Forelimb muscle (tissue), 1 donor: ENCODE results near the gene KRTCAP2. TPM values are rescaled to one million over a fixed set of nuclear protein-coding genes. Genes with fewer than 3 reads are reported as not detected.
"Not testable (repeated sequence)": the region's sequence is repeated elsewhere in the genome, so short reads cannot be mapped to it uniquely, and the experiment has no call there.

Experiments used
- DNase-seq: peaks from one replicate; pipeline ENCODE4 v3.0.0-alpha.2; 2013; ENCODE audit warnings: low read depth
- polyA plus RNA-seq: library from polyadenylated mRNA; unstranded; fragments of 120-200 nt; gene quantifications from one replicate; pipeline ENCODE4 v1.2.1, GENCODE V29; 2013; ENCODE audit not compliant: insufficient read length

KRTCAP2 gene
- polyA plus RNA-seq, 1 donor = 85.3 TPM

DNA sequence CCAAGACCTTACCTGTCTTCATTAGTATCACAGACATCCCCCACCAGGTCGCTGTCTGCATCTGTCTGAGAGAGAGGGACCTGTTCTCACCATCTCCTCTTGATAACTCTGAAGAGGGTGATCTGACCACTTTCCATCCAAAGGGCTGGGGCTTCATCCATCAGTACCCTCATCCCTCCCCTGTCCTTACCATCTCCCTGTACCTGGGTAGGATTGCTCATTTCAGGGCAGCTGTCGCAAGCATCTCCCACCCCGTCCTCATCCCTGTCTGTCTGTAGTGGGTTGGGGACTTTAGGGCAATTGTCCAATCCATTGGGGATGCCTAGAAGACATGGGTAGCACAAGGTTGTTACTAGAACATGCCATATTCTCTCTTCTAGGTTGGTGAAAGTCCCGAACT is 26.7 kb upstream of the KRTCAP2 start:
- no peak for DNase-seq

DNA sequence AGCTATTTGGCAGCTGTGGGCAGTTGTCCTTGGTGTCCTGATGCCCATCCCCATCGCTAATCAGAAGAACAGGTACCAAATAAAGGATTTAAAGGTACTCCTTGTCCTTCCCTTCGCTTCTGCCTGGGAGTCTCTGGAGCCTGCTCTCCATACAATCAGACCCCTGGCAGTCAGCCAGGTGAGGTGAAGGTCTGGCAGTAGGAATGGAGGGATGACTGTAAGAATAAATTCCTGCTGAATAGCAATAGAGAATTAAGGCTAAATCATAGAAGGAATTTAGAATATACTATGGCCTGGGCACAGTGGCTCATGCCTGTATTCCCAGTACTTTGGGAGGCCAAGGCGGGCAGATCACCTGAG is 25.4 kb upstream of the KRTCAP2 start:
- no peak for DNase-seq

DNA sequence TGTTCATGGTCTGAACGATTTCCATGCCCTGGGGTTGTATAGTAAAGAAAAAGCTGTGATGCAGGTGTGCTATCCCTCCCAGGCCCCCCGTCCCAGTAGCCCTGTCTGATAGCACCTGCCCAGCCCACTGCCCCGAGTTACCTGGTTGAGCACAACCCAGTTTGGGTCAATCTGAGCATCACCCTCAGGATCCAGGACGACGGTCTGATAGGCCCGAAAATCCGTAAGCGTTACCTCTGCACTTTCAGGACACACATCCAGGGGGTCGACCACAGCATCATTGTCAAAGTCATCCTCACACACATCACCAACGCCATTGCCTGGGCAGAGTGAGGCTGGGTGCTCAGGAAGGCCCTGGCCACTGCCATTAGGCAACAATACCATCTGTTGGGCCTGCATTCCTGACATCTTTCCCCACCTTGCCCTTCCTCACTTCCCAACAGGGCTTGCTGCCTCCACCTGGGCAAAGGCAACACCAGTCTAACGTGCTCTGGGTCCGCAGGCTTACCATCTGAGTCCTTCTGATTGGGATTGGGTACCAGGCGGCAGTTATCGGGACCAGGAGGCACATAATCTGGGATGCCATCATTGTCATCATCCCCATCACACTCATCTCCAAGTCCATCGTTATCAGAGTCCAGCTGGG is 24.9 kb upstream of the KRTCAP2 start:
- DNase-seq = no peak

DNA sequence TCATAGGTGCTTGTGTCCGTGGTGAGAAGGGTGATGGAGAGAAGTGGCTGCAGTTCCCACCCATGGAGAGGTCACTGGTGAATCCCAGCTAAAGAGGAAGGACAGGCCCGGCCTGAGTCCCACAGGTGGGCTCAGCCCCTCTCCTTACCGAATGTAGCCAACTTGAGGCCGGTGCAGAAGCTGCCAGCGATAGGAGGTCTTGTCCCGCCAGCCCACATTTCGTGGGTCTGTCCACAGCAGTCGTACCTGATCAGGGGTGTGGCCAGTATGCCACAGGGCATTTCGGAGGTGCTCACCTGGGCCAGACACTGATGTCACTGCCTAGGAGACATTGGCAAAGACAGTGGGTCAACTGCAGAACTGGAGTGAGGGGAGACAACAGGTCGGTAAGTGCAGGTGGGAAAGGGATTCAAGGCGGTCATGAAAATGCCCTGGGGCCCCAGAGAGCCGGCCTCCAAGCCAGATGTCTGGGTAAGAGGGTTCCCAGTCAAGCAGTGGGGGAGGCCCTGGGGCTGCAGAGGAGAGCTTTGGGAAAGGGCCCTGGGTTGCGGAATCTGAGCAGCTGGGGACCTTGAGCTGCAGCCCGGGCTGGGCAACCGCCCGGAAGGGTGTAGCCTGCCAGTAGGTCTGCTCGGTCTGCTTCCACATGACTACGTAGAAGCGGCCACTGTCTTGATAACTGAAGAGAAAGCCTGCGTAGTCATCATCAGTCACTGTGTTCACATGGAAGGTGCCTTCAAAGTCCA is 24.0 kb upstream of the KRTCAP2 start:
- DNase-seq = no peak

DNA sequence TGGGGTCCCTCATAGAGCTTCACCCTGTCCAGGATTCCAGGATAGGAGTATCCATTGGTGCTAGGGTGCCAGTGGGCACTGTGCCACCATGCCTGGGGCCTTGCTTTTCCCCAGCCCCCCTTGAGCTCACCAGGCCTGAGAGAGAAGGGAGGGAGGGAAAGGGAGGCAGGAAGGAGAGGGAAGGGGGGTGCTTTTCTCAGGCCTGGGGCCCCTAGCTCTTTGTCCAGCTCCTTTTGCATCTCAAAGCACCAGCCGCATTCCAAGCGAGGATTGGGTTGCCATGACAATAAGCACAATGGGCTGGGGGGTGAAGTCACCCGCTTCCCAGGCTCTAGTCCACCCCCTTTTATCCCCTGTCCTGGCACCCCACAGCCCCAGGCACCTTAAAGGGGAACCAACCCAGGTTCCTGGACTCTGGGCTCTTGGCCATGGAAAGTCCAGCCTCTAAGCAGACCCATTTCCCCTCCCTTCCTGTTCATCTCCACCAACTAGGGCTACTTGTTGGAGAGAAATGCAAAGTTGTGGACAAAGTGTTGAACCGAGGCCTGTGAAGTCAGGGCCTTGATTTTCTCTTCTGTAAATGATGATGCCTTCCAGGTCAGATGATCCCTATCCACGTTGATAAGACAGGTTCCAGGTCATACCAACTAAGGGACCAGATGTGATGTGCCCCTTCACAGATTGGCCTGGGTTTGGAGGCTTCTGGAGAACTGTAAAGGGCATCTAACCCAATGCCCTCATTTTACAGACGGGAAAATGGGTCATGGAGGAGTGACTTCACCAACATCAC is 23.2 kb upstream of the KRTCAP2 start:
- no peak for DNase-seq

DNA sequence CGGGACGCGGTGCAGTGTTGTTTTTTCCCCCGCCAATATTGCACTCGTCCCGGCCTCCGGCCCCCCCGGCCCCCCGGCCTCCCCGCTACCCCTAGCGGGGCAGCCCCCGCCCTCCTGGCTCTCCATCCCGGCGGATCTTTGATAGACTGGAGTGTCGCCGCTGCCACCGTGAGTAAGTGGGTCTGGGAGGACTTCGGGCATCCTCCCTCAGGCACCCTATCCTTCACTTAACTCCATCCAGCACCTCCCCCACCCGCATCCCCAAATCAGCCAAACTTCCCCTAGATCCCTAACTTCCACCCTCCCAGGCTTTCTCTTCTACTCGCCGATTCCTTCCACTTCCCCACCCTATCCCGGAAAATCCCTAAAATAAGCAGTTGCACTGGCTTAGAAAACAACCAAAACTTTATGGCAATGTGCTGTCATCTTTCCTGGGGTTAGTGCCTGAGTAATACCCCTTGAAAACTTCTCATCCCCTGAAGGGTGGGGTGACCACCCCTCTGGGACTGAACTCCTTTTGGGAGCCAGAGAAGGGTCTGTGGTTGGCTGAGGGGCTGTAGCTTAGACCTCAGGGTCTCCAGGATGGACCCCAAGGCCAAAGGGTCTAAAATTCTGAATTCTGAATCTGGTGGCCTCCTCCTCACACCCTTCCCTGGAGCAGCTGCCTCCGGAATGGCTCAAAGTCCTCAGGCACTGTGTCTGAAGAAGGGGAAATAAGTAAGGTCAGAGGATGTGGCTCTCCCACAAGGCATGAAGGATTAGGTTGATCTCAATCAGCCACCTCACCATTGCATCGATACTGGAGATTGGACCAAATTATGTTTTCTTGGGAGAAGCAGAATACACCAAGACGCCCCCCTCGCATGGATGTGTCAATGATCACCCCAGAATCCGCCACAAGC is 22.3 kb upstream of the KRTCAP2 start:
- no peak for DNase-seq

DNA sequence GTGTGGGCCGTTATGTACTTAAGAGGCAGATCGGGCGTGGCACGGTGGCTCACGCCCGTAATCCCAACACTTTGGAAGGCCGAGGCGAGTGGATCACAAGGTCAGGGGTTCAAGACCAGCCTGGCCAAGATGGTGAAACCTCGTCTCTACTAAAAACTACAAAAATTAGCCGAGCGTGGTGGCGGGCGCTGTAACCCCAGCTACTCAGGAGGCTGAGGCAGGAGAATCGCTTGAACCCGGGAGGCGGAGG is 20.8 kb upstream of the KRTCAP2 start:
- not testable (repeated sequence) for DNase-seq

DNA sequence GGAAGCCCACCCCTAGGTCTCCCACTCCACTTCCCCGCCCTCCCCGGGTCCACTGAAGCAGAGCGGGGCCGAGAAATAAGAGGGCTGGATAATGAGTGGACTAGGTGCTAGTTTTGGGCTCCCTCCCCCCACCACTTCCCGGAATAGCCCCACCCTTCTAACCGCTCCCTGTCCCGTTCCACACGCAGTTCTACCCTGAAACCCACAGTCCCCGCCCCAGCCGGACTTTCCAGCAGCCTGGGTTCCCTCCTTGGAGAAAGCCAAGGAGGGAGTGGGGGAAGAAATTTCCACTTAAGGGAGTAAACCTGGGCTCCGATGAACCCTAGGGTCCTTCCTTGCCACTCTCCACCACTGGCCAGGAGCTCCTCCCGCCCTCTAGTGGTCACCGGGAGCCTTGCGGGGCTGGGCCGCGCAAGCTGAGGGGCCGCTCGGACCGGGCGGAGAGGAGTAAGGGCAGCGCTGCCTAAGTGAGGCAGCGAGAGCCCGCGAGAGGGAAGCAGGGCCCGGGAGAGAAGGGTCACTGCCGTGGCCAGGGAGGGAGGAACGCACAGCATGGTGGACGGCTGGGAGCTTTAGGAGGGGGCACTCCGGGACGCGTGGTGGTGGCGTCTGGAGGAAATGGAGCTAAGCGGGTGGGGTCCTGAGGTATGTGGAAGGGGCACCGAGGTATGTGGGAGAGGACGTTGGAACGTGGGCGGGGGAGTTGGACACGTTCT is 20.3 kb upstream of the KRTCAP2 start:
- DNase-seq = no peak

DNA sequence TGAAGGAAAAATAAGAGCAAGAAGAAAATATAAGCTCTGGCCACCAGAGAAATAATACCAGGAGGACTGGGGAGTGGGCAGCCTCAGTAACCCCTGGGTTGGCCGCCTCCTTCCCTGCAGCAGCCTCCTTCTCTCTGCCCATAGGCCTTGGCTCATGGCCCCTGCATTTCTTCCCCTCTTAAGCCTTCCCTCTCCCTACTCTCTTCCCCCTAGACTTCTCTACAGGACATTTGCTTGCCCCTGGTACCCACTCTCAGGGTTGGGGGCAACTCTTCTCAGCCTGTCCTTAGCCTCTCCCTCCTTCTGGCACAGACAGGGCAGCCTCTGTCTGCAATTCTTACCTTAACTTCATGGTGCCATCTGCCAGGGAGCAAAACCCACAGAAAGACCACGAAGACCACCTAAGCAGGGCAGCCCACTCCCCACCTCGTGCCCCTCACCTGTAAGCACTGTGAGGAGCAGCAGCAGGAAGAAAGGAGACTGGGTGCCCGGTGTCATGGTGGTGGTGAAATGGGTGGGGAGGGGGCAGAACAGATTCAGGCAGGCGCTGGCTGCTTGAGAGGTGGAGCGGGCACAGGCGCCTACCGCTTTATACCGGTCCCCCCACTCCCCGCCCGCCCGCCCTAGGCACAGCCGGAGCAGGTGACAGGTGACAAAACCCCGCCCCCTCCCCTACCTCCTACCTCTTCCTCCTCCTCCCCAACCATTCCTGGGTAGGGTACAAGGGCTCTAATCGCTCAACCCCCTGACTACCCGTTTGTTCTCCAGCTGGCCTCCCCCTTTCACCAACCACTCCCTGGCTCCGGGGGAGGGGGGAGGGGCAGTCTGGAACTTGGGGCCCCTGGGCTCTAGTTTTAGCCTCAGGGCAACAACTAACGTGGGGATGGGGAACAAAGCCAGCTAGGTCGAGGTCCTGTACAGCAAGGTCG is 19.5 kb upstream of the KRTCAP2 start:
- DNase-seq = no peak

DNA sequence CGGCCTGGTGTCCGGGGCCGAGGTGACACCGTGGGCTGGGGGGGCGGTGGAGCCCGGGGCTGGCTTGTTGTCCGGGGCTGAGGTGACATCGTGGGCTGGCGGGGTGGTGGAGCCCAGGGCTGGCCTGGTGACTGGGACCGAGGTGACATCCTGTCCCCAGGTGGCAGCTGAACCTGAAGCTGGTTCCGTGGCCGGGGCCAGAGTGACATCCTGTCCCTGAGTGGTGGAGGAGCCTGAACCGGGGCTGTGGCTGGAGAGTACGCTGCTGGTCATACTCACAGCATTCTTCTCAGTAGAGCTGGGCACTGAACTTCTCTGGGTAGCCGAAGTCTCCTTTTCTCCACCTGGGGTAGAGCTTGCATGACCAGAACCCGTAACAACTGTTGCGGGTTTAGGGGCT is 18.8 kb upstream of the KRTCAP2 start:
- DNase-seq = no peak

DNA sequence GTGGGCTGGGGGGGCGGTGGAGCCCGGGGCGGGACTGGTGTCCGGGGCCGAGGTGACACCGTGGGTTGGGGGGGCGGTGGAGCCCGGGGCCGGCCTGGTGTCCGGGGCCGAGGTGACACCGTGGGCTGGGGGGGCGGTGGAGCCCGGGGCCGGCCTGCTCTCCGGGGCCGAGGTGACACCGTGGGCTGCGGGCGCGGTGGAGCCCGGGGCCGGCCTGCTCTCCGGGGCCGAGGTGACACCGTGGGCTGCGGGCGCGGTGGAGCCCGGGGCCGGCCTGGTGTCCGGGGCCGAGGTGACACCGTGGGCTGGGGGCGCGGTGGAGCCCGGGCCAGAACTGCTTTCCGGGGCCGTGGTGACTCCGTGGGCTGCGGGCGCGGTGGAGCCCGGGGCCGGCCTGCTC is 16.8 kb upstream of the KRTCAP2 start:
- not testable (repeated sequence) for DNase-seq

DNA sequence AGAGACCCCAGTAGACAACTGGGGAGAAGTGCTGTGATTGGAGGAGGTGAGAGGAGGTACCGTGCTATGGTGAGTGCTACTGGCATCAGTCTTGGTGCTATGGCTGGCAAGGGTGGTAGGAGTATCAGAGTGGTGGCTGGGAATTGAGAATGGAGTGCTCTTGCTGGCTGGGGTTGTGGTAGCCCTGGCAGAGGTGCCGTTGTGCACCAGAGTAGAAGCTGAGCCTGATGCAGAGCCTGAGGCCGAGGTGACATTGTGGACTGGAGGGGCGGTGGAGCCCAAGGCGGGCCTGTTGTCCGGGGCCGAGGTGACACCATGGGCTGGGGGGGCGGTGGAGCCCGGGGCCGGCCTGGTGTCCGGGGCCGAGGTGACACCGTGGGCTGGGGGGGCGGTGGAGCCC is 15.2 kb upstream of the KRTCAP2 start:
- no peak for DNase-seq

DNA sequence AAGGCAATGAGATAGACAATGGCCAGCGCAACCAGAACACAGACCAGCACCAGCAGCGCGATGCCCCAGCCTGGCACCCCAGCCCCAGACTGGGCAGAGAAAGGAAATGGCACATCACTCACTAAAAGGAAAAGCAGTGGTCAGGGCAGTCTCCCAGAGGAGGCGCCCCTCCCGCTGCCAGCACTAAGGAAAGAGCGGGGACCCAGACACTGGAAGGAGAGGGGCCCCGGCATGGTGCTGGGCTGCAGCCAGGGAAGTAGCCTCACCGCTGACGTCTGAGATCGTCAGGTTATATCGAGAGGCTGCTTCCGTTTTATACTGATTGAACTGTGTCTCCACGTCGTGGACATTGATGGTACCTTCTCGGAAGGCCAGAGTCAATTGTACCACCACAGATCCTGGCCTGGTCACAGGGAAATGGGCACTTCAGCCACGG is 14.4 kb upstream of the KRTCAP2 start:
- no peak for DNase-seq

DNA sequence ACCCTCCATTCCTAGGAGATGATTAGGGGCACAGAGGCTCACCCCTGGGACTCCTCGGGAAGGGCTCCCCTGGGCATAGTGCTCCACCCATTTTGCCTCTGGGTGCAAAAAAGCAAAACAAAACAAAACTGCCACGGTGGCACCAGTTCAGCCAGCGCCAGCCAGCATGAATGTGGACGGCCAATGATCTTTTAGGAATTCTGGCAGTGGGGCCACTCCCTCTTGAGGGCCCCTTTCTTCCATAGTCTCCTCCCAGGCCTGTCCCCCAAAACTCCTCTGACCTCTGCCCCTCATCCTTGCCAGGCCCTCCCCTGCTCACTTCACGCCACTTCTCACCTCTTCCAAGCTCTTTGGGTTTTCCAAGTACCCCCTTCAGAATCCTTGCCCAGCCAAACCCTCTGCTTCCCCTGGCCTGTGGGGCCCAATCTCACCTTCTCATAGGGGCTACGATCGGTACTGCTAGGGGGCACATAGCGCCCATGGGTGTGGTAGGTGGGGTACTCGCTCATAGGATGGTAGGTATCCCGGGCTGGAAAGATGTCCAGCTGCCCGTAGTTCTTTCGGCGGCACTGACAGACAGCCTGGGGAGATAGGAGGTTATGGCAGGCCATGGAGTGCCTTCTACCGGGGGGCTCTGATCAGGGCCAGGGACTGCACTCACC is 13.8 kb upstream of the KRTCAP2 start:
- no peak for DNase-seq

DNA sequence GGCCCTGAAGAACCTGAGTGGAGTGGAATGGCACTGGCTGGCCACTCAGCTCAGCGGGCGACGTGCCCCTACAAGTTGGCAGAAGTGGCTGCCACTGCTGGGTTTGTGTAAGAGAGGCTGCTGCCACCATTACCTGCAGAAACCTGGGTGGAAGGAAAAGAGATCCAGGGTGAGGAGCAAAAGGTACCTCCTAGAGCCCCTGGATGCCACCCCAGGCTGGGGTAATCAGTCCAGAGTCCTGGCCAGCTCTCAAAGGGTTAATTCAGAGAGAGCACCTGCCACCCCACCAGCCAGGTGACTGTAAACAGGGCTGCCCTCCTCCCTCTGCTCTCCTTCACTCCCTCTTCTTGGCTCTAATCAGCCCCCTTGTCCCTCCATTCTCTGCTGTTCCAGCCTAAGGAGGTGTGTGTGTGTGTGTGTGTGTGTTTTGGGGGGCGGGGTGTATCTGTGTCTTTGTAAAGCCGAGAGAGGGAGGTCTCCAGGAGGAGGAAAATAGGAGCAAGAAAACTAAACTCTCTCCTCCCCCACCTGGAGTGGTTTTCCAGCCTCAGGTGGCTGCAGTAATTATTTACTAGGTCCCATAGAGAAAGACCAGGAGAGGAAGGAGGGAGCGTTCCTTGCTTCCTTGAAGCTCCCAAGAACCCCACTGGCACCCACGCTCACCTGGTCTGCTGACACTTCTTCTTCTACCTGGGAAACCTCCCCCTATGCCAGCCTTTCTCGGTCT is 13.1 kb upstream of the KRTCAP2 start:
- DNase-seq = no peak

DNA sequence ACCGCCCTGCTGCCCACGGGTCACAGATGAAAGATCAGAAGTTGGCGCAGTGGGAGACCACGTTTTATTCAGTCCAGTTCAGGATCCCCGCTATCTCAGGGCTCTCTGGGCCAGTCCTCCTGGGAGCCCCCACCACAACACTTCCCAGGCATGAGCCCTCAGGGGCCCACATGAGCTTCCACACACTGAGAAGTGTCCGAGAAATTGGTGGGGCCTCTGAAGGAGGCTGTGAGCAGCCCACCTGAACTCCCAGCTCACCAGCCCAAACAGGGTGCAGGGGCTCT is 12.6 kb upstream of the KRTCAP2 start:
- DNase-seq = no peak

DNA sequence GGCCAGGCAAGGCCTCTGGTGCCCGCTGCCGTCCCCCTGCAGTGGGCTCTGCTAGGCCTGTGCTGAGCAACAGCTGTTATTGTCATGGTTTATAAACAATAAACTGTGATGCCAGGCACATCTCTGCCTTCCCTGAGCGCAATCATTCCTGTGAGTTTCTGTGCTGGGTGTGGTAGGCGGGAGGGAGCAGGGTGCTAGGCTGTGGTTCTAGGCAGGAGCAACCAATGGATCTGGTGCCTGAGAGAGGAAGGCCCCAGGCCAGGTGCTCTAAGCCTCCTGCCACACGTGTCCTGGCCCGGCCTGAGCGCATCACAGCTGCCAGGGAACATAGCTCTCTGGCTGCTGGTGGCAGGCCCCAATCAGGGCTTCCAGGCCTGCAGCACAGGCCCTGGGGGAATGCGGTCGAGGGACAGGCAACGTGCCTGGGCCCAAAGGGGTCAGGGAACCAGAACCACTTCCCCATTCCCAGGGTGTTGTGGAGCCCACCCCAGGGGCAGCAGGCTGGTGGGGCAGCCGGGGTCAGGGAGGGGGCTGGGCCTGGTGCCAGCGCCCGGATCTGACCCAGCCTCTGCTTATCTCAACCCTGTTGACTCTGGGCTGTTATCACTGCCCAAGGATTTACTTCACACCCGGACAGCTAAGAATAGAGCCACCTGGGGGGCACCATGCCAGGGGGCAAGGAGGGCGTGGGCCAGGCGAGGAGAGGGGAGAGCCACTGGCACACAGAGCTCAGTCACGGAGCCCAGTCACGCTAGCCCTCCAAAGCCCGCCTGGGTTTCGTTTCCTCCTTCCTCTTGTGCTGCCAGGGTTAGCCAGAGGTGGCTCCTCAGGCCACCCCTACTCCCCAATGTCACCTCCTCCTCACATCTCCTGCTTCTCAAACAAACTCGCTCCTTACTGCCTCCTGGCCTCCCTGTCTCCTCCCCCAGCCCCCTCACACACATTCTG is 12.0 kb upstream of the KRTCAP2 start:
- DNase-seq = no peak

DNA sequence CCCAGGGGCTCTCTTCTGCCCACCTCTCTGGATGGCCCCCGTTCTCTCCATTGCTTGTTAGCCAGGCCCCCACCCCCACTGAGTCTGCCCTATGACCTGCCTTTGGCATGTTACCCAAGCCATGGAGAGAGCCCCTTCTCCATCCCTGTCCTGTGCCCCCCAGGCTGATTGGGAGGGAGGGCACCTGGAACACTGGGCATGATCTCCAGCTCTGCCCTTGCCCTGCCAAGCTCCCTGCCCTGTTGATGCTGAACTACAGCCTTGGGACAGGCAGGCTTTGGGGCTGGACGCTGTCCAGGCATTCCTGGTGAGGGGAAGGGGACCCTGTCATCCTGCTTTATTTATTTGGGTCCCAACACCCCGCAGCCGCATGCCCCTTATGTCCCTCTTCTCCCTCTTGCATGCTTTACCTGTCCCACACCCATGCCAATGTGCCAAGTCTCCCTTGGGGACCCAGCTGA is 11.3 kb upstream of the KRTCAP2 start:
- DNase-seq = no peak
